Measurements from ENCODE around the gene OPCML. TPM values are rescaled to one million over a fixed set of nuclear protein-coding genes. Genes with fewer than 3 reads are reported as not detected.

OPCML gene
- total and polyA plus RNA-seq, 2 experiments from 2014 or later = 1.2 to 4.4 TPM

GRCh38 chr11:132712466-132712865 is 819.8 kb downstream of the OPCML start:
- Histone ChIP-seq H3K4me2 (no peak overlapping the region), H3K9me2 (ENCODE audit: insufficient read depth) (peaks cover 1% of the 10 kb centered on the region; the same call in 1 of the 2 replicates), H3K36me3 (ENCODE audit: insufficient read depth) (no peaks in the 10 kb centered on the region), H4K20me1 (replicated peaks; ENCODE audit: insufficient read depth) (no peaks in the 10 kb centered on the region), H3K27me3 (ENCODE audit: insufficient read depth) (no peaks in the 10 kb centered on the region), H3K79me2 (replicated peaks; ENCODE audit: insufficient read depth) (no peaks in the 10 kb centered on the region), H2AFZ (no peak overlapping the region; the same call in 1 of the 2 replicates), H3F3A (replicated peaks; ENCODE audit: low read depth) (no peaks in the 10 kb centered on the region), H3K27ac (ENCODE audit: low read depth) (no peak overlapping the region), H3K4me3 (no peak overlapping the region), H3K4me1 (ENCODE audit: insufficient read depth) (no peaks in the 10 kb centered on the region)
- no peak for ATAC-seq
- DNase-seq (ENCODE audit: low spot score) = no peak
- Mint-ChIP-seq H3K4me1 (peaks cover 7% of the 10 kb centered on the region), H3K27ac (no peak overlapping the region), H3K4me3 (no peak overlapping the region), H3K36me3 (ENCODE audit: low read depth) (no peaks in the 10 kb centered on the region), H3K27me3 (ENCODE audit: insufficient read depth, low read depth, poor library complexity) (peaks cover 5% of the 10 kb centered on the region), H3K9me3 (no peaks in the 10 kb centered on the region)
- TF ChIP-seq ZNF462 (CRISPR knock-in tag; IDR thresholded peaks at IDR 0.05) = no peak
- no peak for TF ChIP-seq ZNF331 (CRISPR knock-in tag; IDR thresholded peaks at IDR 0.05; ENCODE audit: low read depth)
- TF ChIP-seq CTCF (conservative IDR thresholded peaks at IDR 0.05; ENCODE audit: low read depth in 2 of 2) = no peak
- TF ChIP-seq EZH2phosphoT487 (IDR thresholded peaks at IDR 0.05; ENCODE audit: unreplicated experiment) = no peak
- TF ChIP-seq ETS1 (IDR thresholded peaks at IDR 0.05) = no peak
- no peak for TF ChIP-seq POLR2AphosphoS5 (IDR thresholded peaks at IDR 0.05; ENCODE audit: low read depth)
- TF ChIP-seq REST (IDR thresholded peaks at IDR 0.05; ENCODE audit: unreplicated experiment) = no peak
- TF ChIP-seq ZNF114 (CRISPR knock-in tag; IDR thresholded peaks at IDR 0.05) = no peak
- TF ChIP-seq CREB1 (CRISPR knock-in tag; IDR thresholded peaks at IDR 0.05; ENCODE audit: low read depth) = no peak
- TF ChIP-seq JUNB (IDR thresholded peaks at IDR 0.05; ENCODE audit: unreplicated experiment) = no peak
- no peak for TF ChIP-seq EZH2 (IDR thresholded peaks at IDR 0.05; ENCODE audit: low read depth, unreplicated experiment)
- no peak for TF ChIP-seq NANOG (IDR thresholded peaks at IDR 0.05; ENCODE audit: borderline replicate concordance)
- no peak for TF ChIP-seq STAT1 (IDR thresholded peaks at IDR 0.05; ENCODE audit: unreplicated experiment)

Data from GM23338 (cell line).